ENCODE measurements around the gene PARM1. TPM values are rescaled to one million over a fixed set of nuclear protein-coding genes. Genes with fewer than 3 reads are reported as not detected.

Gene PARM1
- total and polyA plus RNA-seq, 10 donors = 2.6 to 42.6 (median 12.1) TPM

DNA sequence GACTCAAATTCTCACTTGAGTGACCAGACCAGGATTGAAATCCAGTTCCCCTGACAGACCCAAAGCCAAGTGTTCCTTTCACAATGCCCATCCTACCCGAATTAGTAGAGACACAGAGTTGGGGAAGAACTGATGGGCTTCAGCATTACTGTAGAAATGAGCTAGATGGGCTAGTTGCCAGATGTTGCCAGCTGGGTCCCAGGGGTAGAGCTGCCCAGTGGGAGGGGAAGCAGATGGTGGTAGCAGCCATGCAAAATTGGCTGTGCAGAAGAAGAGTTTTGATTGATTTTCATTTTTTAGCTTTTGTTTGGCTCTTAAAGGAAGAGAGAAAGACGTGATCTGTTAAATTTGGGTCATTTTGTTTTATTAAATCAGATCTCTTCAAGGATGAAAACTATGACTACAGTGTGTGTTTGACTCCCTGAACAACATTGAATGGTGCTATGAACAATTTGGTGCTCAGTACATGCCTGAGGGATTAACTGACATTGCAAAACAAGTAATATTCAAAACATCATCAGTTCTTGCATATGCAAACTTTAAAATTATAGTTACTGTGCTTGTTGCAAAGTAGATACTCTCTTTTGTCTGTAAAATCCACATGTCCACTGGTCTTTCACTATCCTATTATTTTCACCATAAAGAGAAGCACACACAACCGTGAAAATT, 86.0 kb downstream of the PARM1 start:
- Histone ChIP-seq H3K27me3 (replicated peaks in 1 of 7) (no peaks in the 10 kb centered on the region), H3K4me1 (no peaks in the 10 kb centered on the region), H3K36me3 (no peaks in the 10 kb centered on the region), H3K9me3 (no peaks in the 10 kb centered on the region), H3K4me3 (no peak overlapping the region), H3K27ac (no peak overlapping the region)
- intact Hi-C loops (cut with DNase I; ENCODE audit: low total_unique reads) = no loop called here
- 68 to 82% (median 77%) methylated on average over 3 of the region's 3 CpGs for WGBS, 5 donors
- TF ChIP-seq POLR2AphosphoS5 (IDR thresholded peaks at IDR 0.05) (no peak), POLR2A (IDR thresholded peaks at IDR 0.05) (no peak)
- TF ChIP-seq, protein P1, sequence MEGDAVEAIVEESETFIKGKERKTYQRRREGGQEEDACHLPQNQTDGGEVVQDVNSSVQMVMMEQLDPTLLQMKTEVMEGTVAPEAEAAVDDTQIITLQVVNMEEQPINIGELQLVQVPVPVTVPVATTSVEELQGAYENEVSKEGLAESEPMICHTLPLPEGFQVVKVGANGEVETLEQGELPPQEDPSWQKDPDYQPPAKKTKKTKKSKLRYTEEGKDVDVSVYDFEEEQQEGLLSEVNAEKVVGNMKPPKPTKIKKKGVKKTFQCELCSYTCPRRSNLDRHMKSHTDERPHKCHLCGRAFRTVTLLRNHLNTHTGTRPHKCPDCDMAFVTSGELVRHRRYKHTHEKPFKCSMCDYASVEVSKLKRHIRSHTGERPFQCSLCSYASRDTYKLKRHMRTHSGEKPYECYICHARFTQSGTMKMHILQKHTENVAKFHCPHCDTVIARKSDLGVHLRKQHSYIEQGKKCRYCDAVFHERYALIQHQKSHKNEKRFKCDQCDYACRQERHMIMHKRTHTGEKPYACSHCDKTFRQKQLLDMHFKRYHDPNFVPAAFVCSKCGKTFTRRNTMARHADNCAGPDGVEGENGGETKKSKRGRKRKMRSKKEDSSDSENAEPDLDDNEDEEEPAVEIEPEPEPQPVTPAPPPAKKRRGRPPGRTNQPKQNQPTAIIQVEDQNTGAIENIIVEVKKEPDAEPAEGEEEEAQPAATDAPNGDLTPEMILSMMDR (IDR thresholded peaks at IDR 0.05 in 8 of 11, conservative IDR thresholded peaks at IDR 0.05 in 3 of 11) = no peak
- DNase-seq = no peak

DNA sequence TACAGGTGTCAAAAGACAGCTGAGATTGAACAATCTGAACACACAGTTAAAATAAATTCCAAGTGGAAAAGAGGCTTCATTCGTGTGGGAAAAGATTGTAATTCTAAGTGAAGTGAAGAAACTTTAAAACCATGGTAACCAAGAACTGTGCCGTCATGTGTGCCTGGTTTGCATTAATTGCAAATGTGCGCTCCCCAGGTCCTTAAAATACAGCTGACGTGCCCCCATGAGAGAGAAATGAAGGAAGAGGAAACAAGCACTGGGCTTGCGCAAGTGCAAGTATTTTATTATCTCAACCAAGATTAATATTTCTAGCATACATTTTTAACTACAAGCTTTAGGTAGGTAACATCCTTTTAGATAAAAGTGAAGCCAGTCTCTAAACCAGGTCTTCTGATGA, 92.5 kb downstream of the PARM1 start:
- Histone ChIP-seq H3K9me3 (no peaks in the 10 kb centered on the region), H3K4me3 (no peak overlapping the region), H3K4me1 (peaks cover 0 to 2% (median 0%) of the 10 kb centered on the region in 6 donors), H3K27ac (no peak overlapping the region), H3K36me3 (no peaks in the 10 kb centered on the region), H3K27me3 (replicated peaks in 1 of 7) (no peaks in the 10 kb centered on the region)
- 73 to 79% (median 75%) methylated on average over 5 of the region's 5 CpGs for WGBS, 5 donors
- TF ChIP-seq POLR2AphosphoS5 (IDR thresholded peaks at IDR 0.05) (no peak), POLR2A (IDR thresholded peaks at IDR 0.05) (no peak)
- TF ChIP-seq, protein P1 (IDR thresholded peaks at IDR 0.05 in 8 of 11, conservative IDR thresholded peaks at IDR 0.05 in 3 of 11) = no peak
- no peak for DNase-seq
- intact Hi-C loops (cut with DNase I; ENCODE audit: low total_unique reads) = no loop called here

DNA sequence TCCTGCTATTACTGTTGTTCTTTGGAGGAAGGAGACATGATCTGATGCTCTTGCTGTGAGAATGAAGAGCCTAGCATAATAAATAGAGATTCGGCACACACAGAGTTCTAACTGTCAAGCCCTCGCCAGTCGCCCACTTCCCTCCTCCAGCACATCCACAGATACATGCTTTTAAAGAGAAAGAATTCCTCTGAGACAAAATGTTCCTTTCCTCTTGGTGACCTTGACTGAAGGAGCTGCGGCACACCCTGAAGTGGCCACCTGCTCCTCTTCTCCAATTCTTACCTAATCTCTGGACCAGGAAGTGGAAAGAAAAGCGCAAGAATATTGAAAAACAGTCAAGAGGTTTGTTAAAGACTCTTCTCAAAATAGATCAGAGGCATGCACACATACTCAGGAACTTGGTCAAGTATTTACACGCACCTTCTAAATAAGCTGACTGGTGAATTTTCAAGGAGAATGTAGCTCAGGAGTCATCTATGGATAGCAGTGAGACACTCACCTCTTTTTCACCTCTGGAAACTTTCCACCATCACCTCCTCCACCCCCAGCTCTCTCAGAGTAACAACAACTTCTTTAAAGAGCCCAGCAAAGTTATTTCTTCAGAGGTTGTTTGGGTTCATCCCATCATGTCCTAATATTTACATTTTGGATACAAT, 95.4 kb downstream of the PARM1 start:
- Histone ChIP-seq H3K27ac (no peak overlapping the region), H3K36me3 (no peaks in the 10 kb centered on the region), H3K27me3 (replicated peaks in 1 of 7) (no peaks in the 10 kb centered on the region), H3K4me3 (no peak overlapping the region), H3K4me1 (peaks cover 0 to 12% (median 0%) of the 10 kb centered on the region in 6 donors), H3K9me3 (no peaks in the 10 kb centered on the region)
- TF ChIP-seq, protein P1 (IDR thresholded peaks at IDR 0.05 in 8 of 11, conservative IDR thresholded peaks at IDR 0.05 in 3 of 11) = no peak
- TF ChIP-seq POLR2AphosphoS5 (IDR thresholded peaks at IDR 0.05) = no peak
- no peak for TF ChIP-seq POLR2A (IDR thresholded peaks at IDR 0.05)
- intact Hi-C loops (cut with DNase I; ENCODE audit: low total_unique reads) = no loop called here
- 72 to 77% (median 75%) methylated on average over 6 of the region's 6 CpGs for WGBS, 5 donors
- no peak for DNase-seq

DNA sequence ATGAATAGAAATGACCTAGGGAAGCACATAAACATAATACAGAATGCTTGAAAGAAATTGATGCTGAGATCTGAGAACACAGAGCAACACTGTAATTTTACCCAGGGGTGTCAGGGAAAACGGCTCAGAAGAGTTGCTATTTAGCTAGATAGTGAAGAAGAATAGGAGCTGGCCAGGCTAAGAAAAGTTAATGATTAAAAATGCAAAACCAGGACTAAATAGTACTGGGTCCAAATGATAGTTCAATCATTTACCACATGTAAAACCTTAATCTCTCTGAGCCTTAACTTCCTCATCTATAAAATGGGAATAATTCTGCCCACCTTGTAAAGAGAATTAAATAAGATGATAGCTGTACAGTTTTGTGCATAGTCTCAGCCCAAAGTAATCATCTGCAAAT, 97.1 kb downstream of the PARM1 start:
- no peaks in the 10 kb centered on the region for H3K9me3 ChIP-seq
- H3K4me3 ChIP-seq = no peak overlapping the region
- H3K4me1 ChIP-seq = peaks cover 0 to 13% (median 1%) of the 10 kb centered on the region in 6 donors
- 74 to 82% (median 76%) methylated on average over 1 of the region's 1 CpG for WGBS, 5 donors
- H3K36me3 ChIP-seq = no peaks in the 10 kb centered on the region
- no peak for TF ChIP-seq POLR2AphosphoS5 (IDR thresholded peaks at IDR 0.05)
- no peak for TF ChIP-seq POLR2A (IDR thresholded peaks at IDR 0.05)
- TF ChIP-seq, protein P1 (IDR thresholded peaks at IDR 0.05 in 8 of 11, conservative IDR thresholded peaks at IDR 0.05 in 3 of 11) = no peak
- no peak overlapping the region for H3K27ac ChIP-seq
- H3K27me3 ChIP-seq (replicated peaks in 1 of 7) = no peaks in the 10 kb centered on the region
- no peak for DNase-seq
- intact Hi-C loops (cut with DNase I; ENCODE audit: low total_unique reads) = no loop called here

Data from spleen (tissue), 11 donors.